Right atrium auricular region (tissue), 2 donors: Measurements from ENCODE around the gene CYP39A1. TPM values are rescaled to one million over a fixed set of nuclear protein-coding genes. Genes with fewer than 3 reads are reported as not detected.
A peak's percentile ranks its signal among the peaks of the same experiment; 100 is the strongest.
"Not testable (repeated sequence)": the region's sequence is repeated elsewhere in the genome, so short reads cannot be mapped to it uniquely, and the experiment has no call there.

Experiments
- DNase-seq: peaks from one replicate; pipeline ENCODE4 v3.0.0-alpha.2; 2019; ENCODE audit warnings: low spot score
- H3K27ac ChIP-seq, 2 donors: fragments of 200-600 bp; sonication (generic); 1 replicate in 1 of 2; 2 replicates in 1 of 2; pipeline ENCODE4 v1.5.1; 2016 to 2019
- H3K27me3 ChIP-seq, 2 donors: fragments of 200-600 bp; sonication (generic); one replicate each; pipeline versions ENCODE4 v1.5.1 to v1.6.0; 2017 to 2019
- H3K36me3 ChIP-seq: fragments of 200-600 bp; sonication (generic); one replicate; pipeline ENCODE4 v1.5.1; 2016
- H3K4me1 ChIP-seq, 2 donors: fragments of 200-600 bp; sonication (generic); one replicate each; pipeline versions ENCODE4 v1.5.1 to v1.6.0; 2017 to 2019
- H3K4me3 ChIP-seq, 2 donors: fragments of 200-600 bp; sonication (generic); 1 replicate in 1 of 2; 2 replicates in 1 of 2; pipeline ENCODE4 v1.5.1; 2017 to 2019; ENCODE audit warnings: mild to moderate bottlenecking in 1 of 2, moderate library complexity in 1 of 2
- H3K9me3 ChIP-seq, 2 donors: fragments of 200-600 bp; sonication (generic); one replicate each; pipeline ENCODE4 v1.5.1; 2019
- total RNA-seq, 2 donors: library from RNA; depleted of rRNA; stranded (reverse); fragments of >200 nt; gene quantifications; one replicate each; pipeline ENCODE4 v1.1.0, GENCODE V29; 2016
- TF ChIP-seq, protein P1 (sequence below), 2 donors: fragments of 200-600 bp; sonication (generic); IDR thresholded peaks; one replicate each; pipeline ENCODE4 v1.5.1; 2019; ENCODE audit warnings: antibody characterized with exemption in 2 of 2

Gene CYP39A1
- total RNA-seq, 2 donors from 2014 or later, result 6.3 to 7.0 TPM

- Histone ChIP-seq H3K4me1 (peaks cover 0 to 15% of the 10 kb centered on the region in 2 donors), H3K27me3 (no peaks in the 10 kb centered on the region), H3K27ac (peak overlapping the region; percentile 93 to 98), H3K36me3 (peaks cover 7% of the 10 kb centered on the region), H3K9me3 (no peaks in the 10 kb centered on the region), H3K4me3 (peak overlapping the region; percentile 91 to 95)
- DNase-seq, result no peak
- TF ChIP-seq, protein P1, sequence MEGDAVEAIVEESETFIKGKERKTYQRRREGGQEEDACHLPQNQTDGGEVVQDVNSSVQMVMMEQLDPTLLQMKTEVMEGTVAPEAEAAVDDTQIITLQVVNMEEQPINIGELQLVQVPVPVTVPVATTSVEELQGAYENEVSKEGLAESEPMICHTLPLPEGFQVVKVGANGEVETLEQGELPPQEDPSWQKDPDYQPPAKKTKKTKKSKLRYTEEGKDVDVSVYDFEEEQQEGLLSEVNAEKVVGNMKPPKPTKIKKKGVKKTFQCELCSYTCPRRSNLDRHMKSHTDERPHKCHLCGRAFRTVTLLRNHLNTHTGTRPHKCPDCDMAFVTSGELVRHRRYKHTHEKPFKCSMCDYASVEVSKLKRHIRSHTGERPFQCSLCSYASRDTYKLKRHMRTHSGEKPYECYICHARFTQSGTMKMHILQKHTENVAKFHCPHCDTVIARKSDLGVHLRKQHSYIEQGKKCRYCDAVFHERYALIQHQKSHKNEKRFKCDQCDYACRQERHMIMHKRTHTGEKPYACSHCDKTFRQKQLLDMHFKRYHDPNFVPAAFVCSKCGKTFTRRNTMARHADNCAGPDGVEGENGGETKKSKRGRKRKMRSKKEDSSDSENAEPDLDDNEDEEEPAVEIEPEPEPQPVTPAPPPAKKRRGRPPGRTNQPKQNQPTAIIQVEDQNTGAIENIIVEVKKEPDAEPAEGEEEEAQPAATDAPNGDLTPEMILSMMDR (IDR thresholded peaks at IDR 0.05), result no peak
Measured at GRCh38 chr6:46653439-46654195, 999 bp upstream of the CYP39A1 start.

GRCh38 chr6:46652232-46652602, 401 bp downstream of the CYP39A1 start:
- H3K27ac ChIP-seq, result peak overlapping the region; percentile 93 to 98
- H3K9me3 ChIP-seq, result no peaks in the 10 kb centered on the region
- peaks cover 7% of the 10 kb centered on the region for H3K36me3 ChIP-seq
- TF ChIP-seq, protein P1 (IDR thresholded peaks at IDR 0.05), result no peak
- peak overlapping the region; percentile 91 to 95 for H3K4me3 ChIP-seq
- H3K4me1 ChIP-seq, result peaks cover 0 to 15% of the 10 kb centered on the region in 2 donors
- no peaks in the 10 kb centered on the region for H3K27me3 ChIP-seq
- DNase-seq, result no peak

DNA sequence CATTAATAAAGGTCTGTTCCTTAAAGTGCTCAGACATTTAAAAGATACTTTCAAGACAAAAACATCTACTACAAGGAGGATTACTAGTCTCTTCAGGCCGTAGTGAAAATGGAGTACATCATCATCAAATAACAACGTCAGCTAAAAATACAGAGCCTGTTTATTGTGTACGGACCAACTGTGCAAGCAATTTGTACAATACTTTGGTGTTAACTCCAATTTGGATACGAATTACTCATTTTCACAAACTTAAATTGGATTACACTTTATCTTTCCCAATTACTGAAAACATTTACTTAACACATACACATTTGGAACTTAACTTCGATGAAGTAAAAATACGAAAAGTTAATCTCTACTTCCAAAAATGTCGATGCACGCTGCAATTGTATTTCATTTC, 802 bp downstream of the CYP39A1 start:
- peaks cover 6% of the 10 kb centered on the region for H3K36me3 ChIP-seq
- H3K9me3 ChIP-seq, result no peaks in the 10 kb centered on the region
- H3K4me3 ChIP-seq, result peak overlapping the region; percentile 91 to 95
- H3K27ac ChIP-seq, result peak overlapping the region in 1 of 2 donors; percentile 98
- no peaks in the 10 kb centered on the region for H3K27me3 ChIP-seq
- DNase-seq, result no peak
- H3K4me1 ChIP-seq, result peaks cover 0 to 15% of the 10 kb centered on the region in 2 donors
- TF ChIP-seq, protein P1 (IDR thresholded peaks at IDR 0.05), result no peak

- DNase-seq, result no peak
- Histone ChIP-seq H3K4me1 (peaks cover 0 to 15% of the 10 kb centered on the region in 2 donors), H3K36me3 (no peaks in the 10 kb centered on the region), H3K27me3 (no peaks in the 10 kb centered on the region), H3K9me3 (no peaks in the 10 kb centered on the region), H3K4me3 (no peak overlapping the region), H3K27ac (no peak overlapping the region)
- TF ChIP-seq, protein P1 (IDR thresholded peaks at IDR 0.05), result no peak
Measured at GRCh38 chr6:46651006-46651405, 1.6 kb downstream of the CYP39A1 start.

- H3K27me3 ChIP-seq, result no peaks in the 10 kb centered on the region
- H3K27ac ChIP-seq, result no peak overlapping the region
- H3K36me3 ChIP-seq, result no peaks in the 10 kb centered on the region
- H3K9me3 ChIP-seq, result no peaks in the 10 kb centered on the region
- TF ChIP-seq, protein P1 (IDR thresholded peaks at IDR 0.05), result no peak
- peaks cover 0 to 7% of the 10 kb centered on the region in 2 donors for H3K4me1 ChIP-seq
- DNase-seq, result no peak
- no peak overlapping the region for H3K4me3 ChIP-seq
Measured at GRCh38 chr6:46648869-46649492, 3.6 kb downstream of the CYP39A1 start.

- H3K27me3 ChIP-seq, DNase-seq, H3K4me1 ChIP-seq, H3K36me3 ChIP-seq, H3K4me3 ChIP-seq, H3K27ac ChIP-seq, H3K9me3 ChIP-seq: not testable (repeated sequence)
Measured at GRCh38 chr6:46648108-46648507, 4.5 kb downstream of the CYP39A1 start.
